H9 (cell line): Measurements from ENCODE around the gene IFT122. TPM values are rescaled to one million over a fixed set of nuclear protein-coding genes. Genes with fewer than 3 reads are reported as not detected.

Source experiments
- DNase-seq: peaks from one replicate; pipeline ENCODE4 v3.0.0-alpha.2; 2017
- H2AFZ ChIP-seq: one replicate; pipeline ENCODE4 v1.6.1; 2013; ENCODE audit warnings: mild to moderate bottlenecking, low read length, control low read depth, moderate library complexity
- H2AK5ac ChIP-seq: 2 replicates; pipeline ENCODE4 v1.6.1; 2013; ENCODE audit warnings: low read length, control low read depth, mixed read lengths; ENCODE audit not compliant: insufficient read length
- H2BK120ac ChIP-seq: one replicate; pipeline ENCODE4 v1.6.1; 2013; ENCODE audit warnings: low read depth, mild to moderate bottlenecking, low read length, control low read depth, inconsistent platforms; ENCODE audit not compliant: poor library complexity, severe bottlenecking
- H2BK12ac ChIP-seq: 2 replicates; pipeline ENCODE4 v1.6.1; 2013; ENCODE audit warnings: low read length, control low read depth, mixed read lengths, low read depth; ENCODE audit not compliant: insufficient read length
- H2BK15ac ChIP-seq: 2 replicates; pipeline ENCODE4 v1.6.1; 2013; ENCODE audit warnings: low read depth, low read length, control low read depth
- H2BK20ac ChIP-seq: one replicate; pipeline ENCODE4 v1.6.1; 2013; ENCODE audit warnings: low read depth, mild to moderate bottlenecking, low read length, control low read depth, inconsistent platforms; ENCODE audit not compliant: poor library complexity, severe bottlenecking
- H2BK5ac ChIP-seq: 2 replicates; pipeline ENCODE4 v1.6.1; 2013; ENCODE audit warnings: low read length, control low read depth, mixed read lengths; ENCODE audit not compliant: insufficient read length
- H3K14ac ChIP-seq: 2 replicates; pipeline ENCODE4 v1.6.1; 2013; ENCODE audit warnings: low read length, control low read depth; ENCODE audit not compliant: insufficient read depth
- H3K18ac ChIP-seq: 2 replicates; pipeline ENCODE4 v1.6.1; 2013; ENCODE audit warnings: low read depth, mild to moderate bottlenecking, mixed read lengths, low read length, control low read depth; ENCODE audit not compliant: insufficient read length
- H3K23ac ChIP-seq: 2 replicates; pipeline ENCODE4 v1.6.1; 2013; ENCODE audit warnings: low read length, control low read depth, mixed read lengths, low read depth; ENCODE audit not compliant: insufficient read length
- H3K23me2 ChIP-seq: 2 replicates; pipeline ENCODE4 v1.6.1; 2013; ENCODE audit warnings: low read depth, mild to moderate bottlenecking, mixed read lengths, low read length, control low read depth; ENCODE audit not compliant: insufficient read length, poor library complexity, severe bottlenecking
- H3K27ac ChIP-seq: 2 replicates; pipeline ENCODE4 v1.5.1; 2013; ENCODE audit warnings: low read length, control low read depth, mixed read lengths, low read depth; ENCODE audit not compliant: insufficient read length
- H3K27me3 ChIP-seq: 2 replicates; pipeline ENCODE4 v1.6.1; 2013; ENCODE audit warnings: low read length, control low read depth, inconsistent platforms; ENCODE audit not compliant: insufficient read depth
- H3K4ac ChIP-seq: 2 replicates; pipeline ENCODE4 v1.6.1; 2013; ENCODE audit warnings: low read depth, mild to moderate bottlenecking, control low read depth, inconsistent platforms, low read length, moderate library complexity
- H3K4me1 ChIP-seq: 2 replicates; pipeline ENCODE4 v1.6.1; 2013; ENCODE audit warnings: low read length, control low read depth, inconsistent platforms; ENCODE audit not compliant: insufficient read depth
- H3K4me2 ChIP-seq: 2 replicates; pipeline ENCODE4 v1.6.1; 2013; ENCODE audit warnings: low read length, control low read depth, mixed read lengths; ENCODE audit not compliant: insufficient read length, insufficient read depth
- H3K56ac ChIP-seq: 2 replicates; pipeline ENCODE4 v1.6.1; 2013; ENCODE audit warnings: low read depth, mild to moderate bottlenecking, mixed read lengths, low read length, control low read depth; ENCODE audit not compliant: insufficient read length
- H3K79me1 ChIP-seq: 2 replicates; pipeline ENCODE4 v1.6.1; 2013; ENCODE audit warnings: low read depth, mild to moderate bottlenecking, moderate library complexity, low read length, control low read depth, inconsistent platforms; ENCODE audit not compliant: insufficient read depth, poor library complexity, severe bottlenecking
- H3K79me2 ChIP-seq: 2 replicates; pipeline ENCODE4 v1.6.1; 2013; ENCODE audit warnings: low read length, control low read depth, inconsistent platforms; ENCODE audit not compliant: insufficient read depth
- H3K9ac ChIP-seq: 2 replicates; pipeline ENCODE4 v1.6.1; 2013; ENCODE audit warnings: low read length, control low read depth, mixed read lengths; ENCODE audit not compliant: insufficient read length; ENCODE audit errors: extremely low read depth
- H3K9me3 ChIP-seq: one replicate; pipeline ENCODE4 v1.6.1; 2013; ENCODE audit warnings: low read depth, low read length, inconsistent platforms; ENCODE audit not compliant: control insufficient read depth
- H3T11ph ChIP-seq: one replicate; pipeline ENCODE4 v1.6.1; 2013; ENCODE audit warnings: mild to moderate bottlenecking, low read length, control low read depth, inconsistent platforms
- H4K20me1 ChIP-seq: one replicate; pipeline ENCODE4 v1.6.1; 2013; ENCODE audit not compliant: control insufficient read depth, insufficient read length, insufficient read depth
- H4K5ac ChIP-seq: 2 replicates; pipeline ENCODE4 v1.6.1; 2013; ENCODE audit warnings: low read depth, mild to moderate bottlenecking, mixed read lengths, low read length, control low read depth; ENCODE audit not compliant: insufficient read length
- H4K8ac ChIP-seq: replicated peaks from 2 replicates; pipeline ENCODE4 v1.6.1; 2013; ENCODE audit warnings: low read length, control low read depth, mixed read lengths, low read depth; ENCODE audit not compliant: insufficient read length
- H4K91ac ChIP-seq: 2 replicates; pipeline ENCODE4 v1.6.1; 2013; ENCODE audit warnings: low read depth, mild to moderate bottlenecking, moderate library complexity, mixed read lengths, low read length, control low read depth; ENCODE audit not compliant: insufficient read length
- H3K27ac Mint-ChIP-seq, 3 experiments: 2 replicates in 2 of 3; 3 replicates in 1 of 3; pipeline ENCODE4 v1.8.0; 2020 to 2021; ENCODE audit warnings: mixed read lengths in 3 of 3, mild to moderate bottlenecking in 1 of 3, moderate library complexity in 1 of 3
- H3K27me3 Mint-ChIP-seq: 2 replicates; pipeline ENCODE4 v1.8.0; 2021; ENCODE audit warnings: low read depth, mild to moderate bottlenecking, moderate library complexity, mixed read lengths
- H3K36me3 Mint-ChIP-seq, 3 experiments: 2 replicates in 2 of 3; 3 replicates in 1 of 3; pipeline ENCODE4 v1.8.0; 2020 to 2021; ENCODE audit warnings: low read depth in 3 of 3, mixed read lengths in 3 of 3; ENCODE audit not compliant: insufficient read depth in 1 of 3
- H3K4me1 Mint-ChIP-seq, 2 experiments: 2 replicates each; pipeline ENCODE4 v1.8.0; 2020; ENCODE audit warnings: mixed read lengths in 2 of 2
- H3K4me3 Mint-ChIP-seq, 2 experiments: 2 replicates in 1 of 2; 3 replicates in 1 of 2; pipeline ENCODE4 v1.8.0; 2020 to 2021; ENCODE audit warnings: mild to moderate bottlenecking in 2 of 2, mixed read lengths in 2 of 2, moderate library complexity in 1 of 2
- H3K9me3 Mint-ChIP-seq, 2 experiments: 2 replicates in 1 of 2; 3 replicates in 1 of 2; pipeline ENCODE4 v1.8.0; 2020; ENCODE audit warnings: mild to moderate bottlenecking in 2 of 2, mixed read lengths in 2 of 2, moderate library complexity in 1 of 2
- CTCF ChIP-seq: fragments of 200-600 bp; sonication (generic); conservative IDR thresholded peaks from 3 replicates; pipeline ENCODE4 v1.8.0; 2021; ENCODE audit warnings: antibody characterized with exemption, mild to moderate bottlenecking
- WGBS: extraction: QIAGEN DNeasy Blood & Tissue Kit; methylation state at CpG from one replicate; pipeline ENCODE4 v1.1.7; 2013; ENCODE audit warnings: missing lambda C conversion rate, low lambda C conversion rate, mixed read lengths; ENCODE audit not compliant: insufficient read length; ENCODE audit errors: extremely low coverage; 5-methylcytosine and 5-hydroxymethylcytosine counted together
- total RNA-seq: library from RNA; stranded (reverse); gene quantifications from 2 replicates; pipeline ENCODE4 v1.2.1, GENCODE V29; 2021

The IFT122 gene
- total RNA-seq, 1 experiment from 2014 or later: 19.3 TPM

DNA sequence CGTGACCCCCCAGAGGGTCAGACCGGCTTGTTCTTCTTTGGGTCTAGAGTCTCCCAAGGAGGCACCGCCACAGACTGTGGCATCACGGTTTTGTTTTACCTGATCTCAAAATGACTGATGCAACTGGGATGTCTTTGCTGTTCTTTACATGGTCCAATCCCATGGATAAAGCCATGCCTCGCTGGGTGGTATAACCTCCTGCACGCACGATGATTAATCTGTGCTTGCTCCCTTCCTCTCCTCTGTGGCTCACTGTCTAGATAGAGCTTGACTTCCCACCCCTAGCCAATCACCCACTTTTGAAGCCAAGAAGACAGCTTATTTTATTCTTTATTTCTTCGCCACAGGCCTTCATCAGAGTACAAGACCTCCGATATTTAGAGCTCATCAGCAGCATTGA, 51.8 kb downstream of the IFT122 start:
- no peak overlapping the region for H3K27ac ChIP-seq
- no peak overlapping the region for H3K27ac Mint-ChIP-seq
- no peaks in the 10 kb centered on the region for H4K20me1 ChIP-seq
- H3K4me2 ChIP-seq: no peak overlapping the region
- no peak overlapping the region for H3K18ac ChIP-seq
- H2BK5ac ChIP-seq: no peak overlapping the region
- no peak overlapping the region for H2AK5ac ChIP-seq
- H3K9me3 ChIP-seq: no peaks in the 10 kb centered on the region
- no peak overlapping the region for H2BK15ac ChIP-seq
- no peak overlapping the region for H4K5ac ChIP-seq
- H3K9me3 Mint-ChIP-seq: no peaks in the 10 kb centered on the region
- H3K14ac ChIP-seq: no peak overlapping the region; the same call in 1 of the 2 replicates
- peaks cover 7% of the 10 kb centered on the region; the same call in 1 of the 2 replicates for H3K4me1 ChIP-seq
- H3K4me3 Mint-ChIP-seq: no peak overlapping the region
- no peak for DNase-seq
- no peak overlapping the region for H4K8ac ChIP-seq
- no peak overlapping the region for H2BK12ac ChIP-seq
- no peaks in the 10 kb centered on the region; the same call in 1 of the 2 replicates for H3K27me3 ChIP-seq
- no peaks in the 10 kb centered on the region for H3K79me1 ChIP-seq
- H3K4ac ChIP-seq: no peak overlapping the region
- no CpG with 5 or more reads among the region's 9 CpGs for WGBS
- H3K27me3 Mint-ChIP-seq: peaks cover 29% of the 10 kb centered on the region
- no peak overlapping the region for H3K23ac ChIP-seq
- no peak overlapping the region for H2BK120ac ChIP-seq
- H3K23me2 ChIP-seq: no peaks in the 10 kb centered on the region
- no peak overlapping the region for H3T11ph ChIP-seq
- peaks cover 8 to 33% (median 25%) of the 10 kb centered on the region in 3 experiments; a peak in 6 of 7 replicates for H3K36me3 Mint-ChIP-seq
- TF ChIP-seq CTCF: no peak
- no peak overlapping the region for H2AFZ ChIP-seq
- H3K56ac ChIP-seq: no peak overlapping the region
- H4K91ac ChIP-seq: no peak overlapping the region
- H2BK20ac ChIP-seq: no peak overlapping the region
- no peak overlapping the region for H3K9ac ChIP-seq
- no peaks in the 10 kb centered on the region for H3K79me2 ChIP-seq
- H3K4me1 Mint-ChIP-seq: peaks cover 25 to 36% of the 10 kb centered on the region in 2 experiments
